GM19397 (cell line): ENCODE results near the gene WSB1.

Source experiments
- ATAC-seq: cut with Tn5 transposase; IDR thresholded peaks from one replicate; pipeline ENCODE4 v1.9.1; 2021; ENCODE audit warnings: mild to moderate bottlenecking, moderate library complexity; ENCODE audit not compliant: unreplicated experiment

Gene WSB1

DNA sequence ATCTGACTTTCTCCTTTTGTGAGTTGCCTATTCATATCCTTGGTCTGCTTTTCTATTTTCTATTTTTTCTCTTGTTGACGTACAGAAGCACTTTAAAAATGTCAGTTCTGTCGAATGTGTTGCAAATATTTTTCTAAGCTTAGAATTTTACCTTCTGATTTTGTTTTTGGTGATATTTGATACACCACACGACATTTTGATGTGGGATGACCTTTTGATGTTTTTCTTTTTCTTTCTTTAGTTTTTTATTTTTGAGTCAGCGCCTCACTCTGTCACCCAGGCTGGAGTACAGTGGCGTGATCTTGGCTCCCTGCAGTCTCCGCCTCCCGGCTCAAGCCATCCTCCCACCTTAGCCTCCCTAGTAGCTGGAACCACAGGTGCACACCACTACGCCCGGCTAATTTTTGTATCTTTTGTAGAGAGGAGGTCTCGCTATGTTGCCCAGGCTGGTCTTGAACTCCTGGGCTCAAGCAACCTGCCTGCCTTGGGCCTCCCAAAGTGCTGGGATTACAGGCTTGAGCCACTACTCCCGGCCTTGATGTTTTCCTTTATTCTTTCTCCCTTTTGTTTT, 39.6 kb downstream of the WSB1 start:
- ATAC-seq, result no peak

DNA sequence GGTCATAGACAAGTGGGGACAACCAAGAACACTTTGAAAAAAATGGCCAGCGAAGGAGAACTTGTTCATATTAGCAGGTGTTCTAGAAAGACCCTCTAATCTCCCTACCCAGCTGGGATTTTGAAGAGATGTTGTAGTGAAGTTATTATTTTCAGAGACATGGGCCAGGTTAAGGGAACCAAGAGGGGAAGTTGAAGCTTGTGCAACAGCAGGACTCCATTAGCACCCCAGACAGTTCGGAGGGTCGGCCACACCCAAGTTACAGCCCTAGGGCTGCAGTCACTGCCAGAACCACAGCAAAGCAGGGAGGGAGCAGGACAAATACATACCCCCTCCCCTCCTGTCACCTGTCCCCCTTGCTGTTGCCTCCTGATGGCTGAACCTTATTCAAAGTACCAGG, 42.3 kb downstream of the WSB1 start:
- ATAC-seq, result no peak

DNA sequence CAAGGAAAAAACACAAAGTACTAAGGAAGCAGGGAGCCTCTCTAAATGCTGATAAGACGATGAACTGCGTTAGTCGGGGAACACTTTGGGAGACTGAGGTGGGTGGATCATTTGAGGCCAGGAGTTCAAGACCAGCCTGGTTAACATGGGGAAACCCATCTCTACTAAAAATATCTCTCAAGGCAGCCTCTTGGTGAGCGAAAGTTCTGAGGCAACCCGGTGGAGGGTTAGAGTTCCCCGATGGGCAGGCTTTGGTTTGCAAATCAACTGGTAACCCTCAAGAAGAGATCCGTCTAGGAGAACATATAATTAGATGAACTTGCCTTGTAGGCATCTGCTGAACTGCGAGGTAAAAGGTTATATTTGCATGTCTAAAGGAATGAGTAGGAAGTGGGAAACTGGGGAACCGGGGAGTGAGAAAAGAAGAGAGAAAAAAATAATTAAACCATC, 44.6 kb downstream of the WSB1 start:
- ATAC-seq, result peak; percentile 71

DNA sequence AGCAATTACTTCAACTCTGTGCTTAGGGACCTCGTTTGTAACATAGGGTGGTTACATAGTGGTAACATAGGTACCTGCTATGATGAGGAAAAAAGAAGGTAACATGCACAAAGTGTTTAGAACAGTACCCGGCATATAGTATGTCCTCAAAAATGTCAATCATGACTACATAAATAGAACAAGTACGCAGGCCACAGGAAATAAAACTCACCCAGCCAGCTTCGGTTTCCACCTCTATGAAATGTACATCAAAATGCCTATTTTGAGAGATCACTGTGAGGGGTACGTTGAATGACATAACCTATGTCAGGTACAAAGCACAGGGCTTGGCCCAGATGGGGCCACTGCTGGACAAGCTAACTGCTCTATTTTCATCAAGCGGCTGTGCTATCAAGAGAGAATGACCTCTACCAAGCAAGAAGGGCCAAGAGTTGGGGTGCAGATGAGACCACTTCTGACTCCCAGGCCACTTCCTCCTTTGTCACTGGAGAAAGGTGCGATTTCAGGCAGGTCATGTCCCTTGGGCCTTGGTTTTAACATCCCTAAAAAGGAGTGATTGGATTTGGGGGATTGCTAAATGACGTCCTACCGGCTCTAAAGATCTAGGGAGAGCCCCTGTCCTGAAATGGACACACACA, 45.4 kb downstream of the WSB1 start:
- ATAC-seq, result peak; percentile 42

- ATAC-seq, result no peak
Observed at GRCh38 chr17:27339836-27340550, 46.1 kb downstream of the WSB1 start.

GRCh38 chr17:27340575-27340974, 46.7 kb downstream of the WSB1 start:
- ATAC-seq, result no peak

DNA sequence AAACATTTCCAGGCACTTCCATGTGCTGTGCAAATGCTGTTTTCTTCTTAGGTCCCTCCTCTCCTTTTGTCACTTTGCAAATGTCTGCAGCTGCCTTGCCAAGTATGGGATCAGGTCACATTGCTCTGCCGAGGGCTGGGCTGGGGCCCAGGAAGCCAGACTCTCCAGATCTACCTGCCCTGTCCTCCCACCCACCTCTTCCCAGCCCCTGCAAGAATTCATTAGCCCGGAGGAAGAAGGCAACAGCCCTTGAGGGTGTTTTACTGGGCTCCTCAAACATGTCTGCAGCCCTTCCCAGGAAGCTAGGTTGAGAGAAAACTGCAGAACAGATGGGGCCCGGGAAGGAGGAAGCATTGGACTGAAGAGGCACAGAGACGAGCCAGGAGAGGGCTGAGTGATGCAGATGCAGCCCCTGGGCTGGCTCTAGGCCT, 47.1 kb downstream of the WSB1 start:
- ATAC-seq, result no peak

- ATAC-seq, result no peak
Observed at GRCh38 chr17:27342059-27342458, 48.1 kb downstream of the WSB1 start.

DNA sequence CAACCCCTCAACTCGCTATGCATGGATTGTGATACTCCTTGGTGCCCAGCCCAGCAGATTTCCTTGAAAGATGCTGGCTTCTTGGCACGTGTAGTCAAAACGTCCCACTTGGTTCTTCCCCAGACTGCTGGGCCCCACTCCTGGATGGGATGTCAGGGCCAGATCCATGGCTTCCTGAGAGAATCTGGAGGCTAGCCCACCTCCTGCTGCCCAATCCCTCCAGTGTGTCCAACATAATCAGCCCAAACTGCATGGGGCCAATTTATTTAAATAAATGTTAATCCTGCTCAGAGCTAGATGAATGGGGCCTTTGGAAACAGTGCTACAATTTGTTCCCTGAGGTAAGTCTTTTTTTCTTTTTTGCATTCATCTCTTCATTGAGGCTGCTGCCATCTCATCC, 49.4 kb downstream of the WSB1 start:
- no peak for ATAC-seq

DNA sequence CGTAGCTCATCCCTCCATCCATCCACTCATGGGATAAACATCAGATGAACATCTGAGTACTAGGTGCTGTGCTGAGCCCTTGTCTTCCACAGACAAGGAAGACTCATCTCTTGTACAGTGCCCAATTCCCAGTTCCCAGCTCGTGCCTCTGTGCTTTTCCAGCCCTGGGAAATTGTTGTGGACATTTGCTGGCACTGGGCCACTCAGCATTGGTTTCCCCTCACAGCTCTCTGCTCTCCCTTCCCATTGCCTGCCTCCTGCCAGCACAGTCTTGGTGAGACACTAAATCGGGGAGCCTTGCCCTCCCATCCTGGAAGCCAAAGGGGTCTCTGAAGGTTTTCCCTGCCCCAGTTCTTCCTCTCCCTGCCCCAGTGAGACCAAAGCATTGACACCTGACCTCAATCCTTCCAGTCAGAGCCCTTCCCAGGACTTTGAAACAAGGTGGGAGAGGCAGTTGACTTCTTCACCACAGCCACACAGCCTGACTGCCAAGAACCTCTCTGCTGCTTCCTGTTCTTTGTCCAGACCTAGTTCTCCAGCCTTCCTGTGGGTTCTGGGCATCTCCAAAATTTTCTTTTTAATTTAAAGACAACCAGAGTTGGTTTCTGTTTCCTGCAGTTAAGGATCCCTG, 50.2 kb downstream of the WSB1 start:
- no peak for ATAC-seq

GRCh38 chr17:27345141-27345904, 51.4 kb downstream of the WSB1 start:
- ATAC-seq, result no peak

GRCh38 chr17:27346228-27346899, 52.5 kb downstream of the WSB1 start:
- no peak for ATAC-seq

GRCh38 chr17:27348196-27348595, 54.3 kb downstream of the WSB1 start:
- ATAC-seq, result no peak

GRCh38 chr17:27349540-27350021, 55.7 kb downstream of the WSB1 start:
- ATAC-seq, result no peak

DNA sequence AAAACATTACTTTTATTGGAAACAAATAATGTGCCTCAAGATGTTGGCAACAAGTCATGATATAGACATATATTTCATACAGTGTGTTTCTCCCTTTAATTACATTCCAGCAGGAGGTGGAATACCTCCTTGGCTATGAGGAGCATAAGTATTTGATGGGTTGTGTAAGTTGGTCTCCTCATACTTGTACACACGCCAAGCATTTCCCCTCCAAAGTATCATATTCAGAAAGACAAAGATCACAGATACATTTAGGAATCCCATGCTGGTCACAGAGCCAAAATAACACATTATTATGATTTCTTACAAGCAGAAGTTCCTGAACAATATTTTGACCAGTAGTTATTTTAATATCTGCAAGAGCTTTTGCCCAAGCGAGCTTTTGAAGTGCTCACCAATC, 57.8 kb downstream of the WSB1 start:
- ATAC-seq, result no peak

DNA sequence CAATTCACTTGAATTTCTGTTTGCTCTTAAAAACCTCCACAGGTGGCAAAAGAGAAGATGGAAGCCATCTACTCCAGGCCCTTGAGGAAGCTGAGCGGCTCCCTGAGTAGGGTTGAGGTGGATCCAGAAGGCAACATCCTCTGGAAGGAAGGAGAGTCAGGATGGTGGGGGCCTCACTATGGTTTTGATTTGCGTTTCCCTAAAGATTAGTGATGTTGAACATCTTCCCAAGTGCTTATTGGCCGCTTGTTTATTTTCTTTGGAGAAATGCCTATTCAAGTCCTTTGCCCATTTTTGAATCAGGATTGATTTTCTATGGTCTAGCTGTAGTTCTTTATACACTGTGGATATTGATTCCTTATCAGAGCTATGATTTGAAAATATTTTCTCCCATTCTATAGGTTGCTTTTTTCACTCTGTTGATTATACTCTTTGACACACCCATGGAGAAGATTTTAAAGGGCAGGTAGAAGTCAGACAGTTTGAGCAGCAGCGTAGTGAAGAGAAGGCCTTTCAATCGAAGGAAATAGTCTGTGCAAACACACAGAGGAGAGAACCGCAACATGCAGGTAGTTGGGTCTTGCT, 58.6 kb downstream of the WSB1 start:
- ATAC-seq, result no peak

GRCh38 chr17:27353033-27353460, 59.1 kb downstream of the WSB1 start:
- no peak for ATAC-seq

DNA sequence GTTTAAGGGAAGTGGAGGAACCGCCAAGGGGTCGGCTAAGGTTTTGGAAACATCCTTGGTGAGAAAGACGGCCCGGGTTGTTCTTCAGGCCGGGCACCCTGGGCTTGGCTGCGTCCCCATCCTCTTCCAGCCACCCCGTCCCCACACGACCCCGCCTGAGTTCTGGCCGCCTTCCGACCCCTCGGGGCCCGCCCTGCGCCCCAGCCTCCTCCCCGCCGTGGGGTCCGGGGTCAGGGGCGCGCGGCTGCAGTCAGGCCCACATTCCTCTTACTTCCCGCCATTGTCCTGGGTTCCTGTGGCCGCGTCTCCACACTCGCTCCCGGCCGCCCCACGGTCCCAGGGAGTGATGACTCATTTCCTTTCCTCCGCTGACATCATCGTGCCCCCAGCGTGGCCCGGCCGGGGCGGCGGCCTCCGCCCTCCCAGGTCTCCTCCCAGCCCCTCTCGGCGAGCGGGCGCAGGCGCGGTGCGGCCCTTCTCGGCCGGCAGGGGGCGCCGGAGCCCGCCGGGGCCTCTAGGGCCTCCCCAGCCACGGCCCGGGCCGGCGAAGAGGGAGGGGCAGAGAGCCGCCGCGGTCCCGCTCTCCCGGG, 59.6 kb downstream of the WSB1 start:
- ATAC-seq, result peak; percentile 78

GRCh38 chr17:27354051-27354490, 60.2 kb downstream of the WSB1 start:
- ATAC-seq, result no peak
